ENCODE data around the gene USP36.

The USP36 gene

DNA sequence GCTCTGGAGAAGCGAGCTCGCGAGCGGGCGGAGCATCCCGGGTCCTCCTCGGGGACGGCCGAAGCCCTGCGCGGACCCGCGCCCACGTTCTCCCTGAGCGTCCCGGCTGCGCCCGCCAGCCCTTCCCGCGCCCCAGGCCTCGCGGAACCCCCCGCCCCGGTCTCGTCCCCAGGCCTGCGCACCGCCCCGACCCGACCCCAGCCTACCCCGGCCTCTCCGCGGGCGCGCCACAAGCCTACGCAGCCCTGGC is 159 bp downstream of the USP36 start:
- H3K4me2 ChIP-seq (ENCODE audit: low read length), result peak overlapping the region; percentile 84
- H3K9me2 ChIP-seq (replicated peaks; ENCODE audit: control insufficient read depth, low read length), result no peaks in the 10 kb centered on the region
- peak overlapping the region; percentile 89 for H3K4me3 ChIP-seq (ENCODE audit: low read length)
- peaks cover 60% of the 10 kb centered on the region for H3K79me2 ChIP-seq (ENCODE audit: control insufficient read depth, low read length)
- H3F3A ChIP-seq (ENCODE audit: control insufficient read depth, insufficient read depth), result peaks cover 3% of the 10 kb centered on the region; the same call in 1 of the 2 replicates
- 0 out of 2 replicates have a peak, but pooled peaks cover 17% of the 10 kb centered on the region for H4K20me1 ChIP-seq (ENCODE audit: control insufficient read depth, insufficient read depth, low read depth, low read length)
- TF ChIP-seq EZH2phosphoT487 (IDR thresholded peaks at IDR 0.05; ENCODE audit: borderline replicate concordance, low read length), result no peak
- no peak for TF ChIP-seq CTCF (IDR thresholded peaks at IDR 0.05; ENCODE audit: low read depth, low read length, poor library complexity, severe bottlenecking)
- H3K27ac ChIP-seq (ENCODE audit: low read depth, low read length), result peak overlapping the region; percentile 52
- no peaks in the 10 kb centered on the region for H3K9me3 ChIP-seq (ENCODE audit: control insufficient read depth, insufficient read depth, low read length)
- H3K36me3 ChIP-seq (ENCODE audit: control insufficient read depth, low read length), result peaks cover 47% of the 10 kb centered on the region
- peaks cover 28% of the 10 kb centered on the region for H3K4me1 ChIP-seq (ENCODE audit: control insufficient read depth, low read length)
- H3K27me3 ChIP-seq (ENCODE audit: control insufficient read depth, low read length), result no peaks in the 10 kb centered on the region

DNA sequence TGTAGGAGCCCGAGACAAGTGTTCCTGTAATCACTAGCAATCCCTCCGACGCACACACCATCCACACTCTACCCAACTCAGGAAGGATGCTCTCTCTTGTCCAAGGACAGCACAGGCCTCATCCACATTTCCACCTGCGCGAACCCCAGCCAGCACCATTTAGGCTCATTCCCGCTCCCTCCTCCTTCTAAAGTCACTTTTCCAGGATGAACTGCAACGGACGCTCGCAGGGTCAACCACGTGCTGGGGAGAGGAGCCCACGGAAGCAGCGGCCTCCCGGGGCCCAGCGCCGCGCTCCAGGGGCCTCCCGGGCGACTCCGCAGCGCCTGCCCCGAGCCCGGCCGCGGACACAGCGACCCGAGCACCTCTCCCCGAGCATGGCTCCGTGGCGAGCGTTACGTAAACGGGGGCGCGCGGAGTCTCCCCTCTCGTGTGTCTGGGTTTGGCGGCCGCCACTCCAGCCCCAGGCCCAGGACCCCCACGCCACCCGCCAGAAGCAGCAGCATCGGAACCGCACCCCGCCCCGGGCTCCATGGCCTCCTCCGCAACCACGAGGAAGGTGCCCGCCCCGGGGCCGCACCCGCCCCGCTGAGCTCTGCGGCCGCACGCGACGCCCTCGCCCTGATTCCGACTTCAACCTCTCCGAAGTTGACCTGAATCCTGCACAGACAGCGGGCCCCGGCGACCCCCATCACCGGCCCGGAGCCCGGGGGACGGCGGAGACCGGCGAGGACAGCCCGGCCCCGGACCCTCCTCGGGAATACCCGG is 668 bp downstream of the USP36 start:
- Histone ChIP-seq H3K4me3 (ENCODE audit: low read length) (peak overlapping the region; percentile 89), H3K79me2 (ENCODE audit: control insufficient read depth, low read length) (peaks cover 65% of the 10 kb centered on the region), H3K9me3 (ENCODE audit: control insufficient read depth, insufficient read depth, low read length) (no peaks in the 10 kb centered on the region), H3F3A (ENCODE audit: control insufficient read depth, insufficient read depth) (peaks cover 3% of the 10 kb centered on the region; the same call in 1 of the 2 replicates), H3K9me2 (replicated peaks; ENCODE audit: control insufficient read depth, low read length) (no peaks in the 10 kb centered on the region), H3K4me1 (ENCODE audit: control insufficient read depth, low read length) (peaks cover 28% of the 10 kb centered on the region), H3K27ac (ENCODE audit: low read depth, low read length) (peak overlapping the region; percentile 52), H3K36me3 (ENCODE audit: control insufficient read depth, low read length) (peaks cover 52% of the 10 kb centered on the region), H3K27me3 (ENCODE audit: control insufficient read depth, low read length) (no peaks in the 10 kb centered on the region), H3K4me2 (ENCODE audit: low read length) (peak overlapping the region; percentile 84), H4K20me1 (ENCODE audit: control insufficient read depth, insufficient read depth, low read depth, low read length) (0 out of 2 replicates have a peak, but pooled peaks cover 17% of the 10 kb centered on the region)
- no peak for TF ChIP-seq CTCF (IDR thresholded peaks at IDR 0.05; ENCODE audit: low read depth, low read length, poor library complexity, severe bottlenecking)
- TF ChIP-seq EZH2phosphoT487 (IDR thresholded peaks at IDR 0.05; ENCODE audit: borderline replicate concordance, low read length), result no peak

GRCh38 chr17:78839235-78839761 is 1.3 kb downstream of the USP36 start:
- Histone ChIP-seq H3K36me3 (ENCODE audit: control insufficient read depth, low read length) (peaks cover 58% of the 10 kb centered on the region), H3K79me2 (ENCODE audit: control insufficient read depth, low read length) (peaks cover 68% of the 10 kb centered on the region), H3F3A (ENCODE audit: control insufficient read depth, insufficient read depth) (peaks cover 3% of the 10 kb centered on the region; the same call in 1 of the 2 replicates), H3K4me2 (ENCODE audit: low read length) (peak overlapping the region; percentile 84), H3K4me1 (ENCODE audit: control insufficient read depth, low read length) (peaks cover 28% of the 10 kb centered on the region), H3K27me3 (ENCODE audit: control insufficient read depth, low read length) (no peaks in the 10 kb centered on the region), H3K9me2 (replicated peaks; ENCODE audit: control insufficient read depth, low read length) (no peaks in the 10 kb centered on the region), H3K27ac (ENCODE audit: low read depth, low read length) (peak overlapping the region; percentile 52; the same call in 1 of the 2 replicates), H4K20me1 (ENCODE audit: control insufficient read depth, insufficient read depth, low read depth, low read length) (0 out of 2 replicates have a peak, but pooled peaks cover 17% of the 10 kb centered on the region), H3K9me3 (ENCODE audit: control insufficient read depth, insufficient read depth, low read length) (no peaks in the 10 kb centered on the region), H3K4me3 (ENCODE audit: low read length) (peak overlapping the region; percentile 89)
- TF ChIP-seq CTCF (IDR thresholded peaks at IDR 0.05; ENCODE audit: low read depth, low read length, poor library complexity, severe bottlenecking) (no peak), EZH2phosphoT487 (IDR thresholded peaks at IDR 0.05; ENCODE audit: borderline replicate concordance, low read length) (no peak)
